ENCODE measurements around the gene CFAP97.
"Not testable (repeated sequence)": the region's sequence is repeated elsewhere in the genome, so short reads cannot be mapped to it uniquely, and the experiment has no call there.

- not testable (repeated sequence) for TF ChIP-seq CTCF (conservative IDR thresholded peaks at IDR 0.05; ENCODE audit: low read depth, low read length); EZH2 (IDR thresholded peaks at IDR 0.05; ENCODE audit: low read length, unreplicated experiment); EZH2phosphoT487 (IDR thresholded peaks at IDR 0.05; ENCODE audit: borderline replicate concordance, low read length)
Measured at GRCh38 chr4:185209852-185210101, 6.0 kb upstream of the CFAP97 start.

All from PC-3 (cell line).